WTC11 (cell line): Measurements from ENCODE around the gene PARD3B. TPM values are rescaled to one million over a fixed set of nuclear protein-coding genes. Genes with fewer than 3 reads are reported as not detected.

Source experiments
- ATAC-seq: fragments of 200-7000 bp; cut with Tn5 transposase; 2 replicates; pipeline ENCODE4 v1.10.0; 2021; ENCODE audit warnings: mild to moderate bottlenecking, moderate library complexity
- CTCF ChIA-PET: fragments of 300-600 bp; sonication (Branson Sonifier 250); formaldehyde crosslinking; loops from one replicate; lab custom pipeline; 2021; ENCODE audit warnings: antibody characterized with exemption; lab: Charles Lee
- POLR2A ChIA-PET: fragments of 350-600 bp; sonication (Branson Sonifier 250); formaldehyde crosslinking; loops from one replicate; lab custom pipeline; 2021; ENCODE audit warnings: antibody characterized with exemption; lab: Charles Lee
- DNase-seq: peaks from one replicate; pipeline ENCODE4 v3.0.0; 2021; ENCODE audit warnings: low spot score
- H3K27ac Mint-ChIP-seq: 2 replicates; pipeline ENCODE4 v1.8.0; 2021; ENCODE audit warnings: mixed read lengths
- H3K27me3 Mint-ChIP-seq: 2 replicates; pipeline ENCODE4 v1.8.0; 2021; ENCODE audit warnings: low read depth, mild to moderate bottlenecking, moderate library complexity, mixed read lengths
- H3K36me3 Mint-ChIP-seq: 2 replicates; pipeline ENCODE4 v1.8.0; 2021; ENCODE audit warnings: mixed read lengths
- H3K4me1 Mint-ChIP-seq: 2 replicates; pipeline ENCODE4 v1.8.0; 2022; ENCODE audit warnings: mixed read lengths
- H3K4me3 Mint-ChIP-seq: 2 replicates; pipeline ENCODE4 v1.8.0; 2021; ENCODE audit warnings: mild to moderate bottlenecking, moderate library complexity, mixed read lengths
- H3K9me3 Mint-ChIP-seq: 2 replicates; pipeline ENCODE4 v1.8.0; 2021; ENCODE audit warnings: mixed read lengths
- CREB1 ChIP-seq: sonication (generic); formaldehyde crosslinking; IDR thresholded peaks from 2 replicates; pipeline ENCODE4 v1.8.0; 2023; ENCODE audit warnings: mild to moderate bottlenecking, missing genetic modification reagents
- CREM ChIP-seq: sonication (generic); formaldehyde crosslinking; IDR thresholded peaks from 2 replicates; pipeline ENCODE4 v1.8.1; 2022; ENCODE audit warnings: mild to moderate bottlenecking, missing genetic modification reagents, moderate library complexity
- CTCF ChIP-seq: fragments of 200-600 bp; IDR thresholded peaks from 2 replicates; pipeline ENCODE4 v1.8.0; 2022; ENCODE audit warnings: antibody characterized with exemption
- E2F1 ChIP-seq: sonication (generic); formaldehyde crosslinking; IDR thresholded peaks from 2 replicates; pipeline ENCODE4 v1.8.0; 2022; ENCODE audit warnings: mild to moderate bottlenecking, missing genetic modification reagents
- FOXK1 ChIP-seq: sonication (generic); formaldehyde crosslinking; IDR thresholded peaks from 2 replicates; pipeline ENCODE4 v1.8.0; 2022; ENCODE audit warnings: mild to moderate bottlenecking, moderate library complexity, missing genetic modification reagents
- HMGXB4 ChIP-seq: sonication (generic); formaldehyde crosslinking; IDR thresholded peaks from 2 replicates; pipeline ENCODE4 v1.8.1; 2023; ENCODE audit warnings: mild to moderate bottlenecking, moderate library complexity, missing genetic modification reagents
- JUN ChIP-seq: sonication (generic); formaldehyde crosslinking; IDR thresholded peaks from 2 replicates; pipeline ENCODE4 v1.8.0; 2023; ENCODE audit warnings: mild to moderate bottlenecking, missing genetic modification reagents
- MYBL2 ChIP-seq: sonication (generic); formaldehyde crosslinking; IDR thresholded peaks from 2 replicates; pipeline ENCODE4 v1.8.1; 2023; ENCODE audit warnings: mild to moderate bottlenecking, moderate library complexity, missing genetic modification reagents
- NFE2L1 ChIP-seq: sonication (generic); formaldehyde crosslinking; IDR thresholded peaks from 2 replicates; pipeline ENCODE4 v1.8.1; 2023; ENCODE audit warnings: missing genetic modification reagents
- NR3C1 ChIP-seq: sonication (generic); formaldehyde crosslinking; conservative IDR thresholded peaks from 2 replicates; pipeline ENCODE4 v1.8.1; 2023; ENCODE audit warnings: low read depth, mild to moderate bottlenecking, missing genetic modification reagents
- PRDM15 ChIP-seq: sonication (generic); formaldehyde crosslinking; IDR thresholded peaks from 2 replicates; pipeline ENCODE4 v1.8.0; 2022; ENCODE audit warnings: missing genetic modification reagents
- ZNF121 ChIP-seq: sonication (generic); formaldehyde crosslinking; IDR thresholded peaks from 2 replicates; pipeline ENCODE4 v1.8.0; 2023; ENCODE audit warnings: missing genetic modification reagents
- ZNF232 ChIP-seq: sonication (generic); formaldehyde crosslinking; IDR thresholded peaks from 2 replicates; pipeline ENCODE4 v1.8.0; 2022; ENCODE audit warnings: mild to moderate bottlenecking, missing genetic modification reagents
- ZNF416 ChIP-seq: fragments of 250-450 bp; sonication (Bioruptor Pico); IDR thresholded peaks from 2 replicates; pipeline ENCODE4 v1.9.0; 2021; ENCODE audit warnings: mild to moderate bottlenecking, inconsistent platforms
- total RNA-seq: library from RNA; stranded (reverse); gene quantifications from 3 replicates; pipeline ENCODE4 v1.2.3, GENCODE V29; 2021
- TF ChIP-seq, protein P1 (sequence below): fragments of 250-450 bp; sonication (Bioruptor Pico); IDR thresholded peaks from 2 replicates; pipeline ENCODE4 v1.9.0; 2021; ENCODE audit warnings: mild to moderate bottlenecking, borderline replicate concordance

The PARD3B gene
- total RNA-seq, 1 experiment from 2014 or later: 5.6 TPM

DNA sequence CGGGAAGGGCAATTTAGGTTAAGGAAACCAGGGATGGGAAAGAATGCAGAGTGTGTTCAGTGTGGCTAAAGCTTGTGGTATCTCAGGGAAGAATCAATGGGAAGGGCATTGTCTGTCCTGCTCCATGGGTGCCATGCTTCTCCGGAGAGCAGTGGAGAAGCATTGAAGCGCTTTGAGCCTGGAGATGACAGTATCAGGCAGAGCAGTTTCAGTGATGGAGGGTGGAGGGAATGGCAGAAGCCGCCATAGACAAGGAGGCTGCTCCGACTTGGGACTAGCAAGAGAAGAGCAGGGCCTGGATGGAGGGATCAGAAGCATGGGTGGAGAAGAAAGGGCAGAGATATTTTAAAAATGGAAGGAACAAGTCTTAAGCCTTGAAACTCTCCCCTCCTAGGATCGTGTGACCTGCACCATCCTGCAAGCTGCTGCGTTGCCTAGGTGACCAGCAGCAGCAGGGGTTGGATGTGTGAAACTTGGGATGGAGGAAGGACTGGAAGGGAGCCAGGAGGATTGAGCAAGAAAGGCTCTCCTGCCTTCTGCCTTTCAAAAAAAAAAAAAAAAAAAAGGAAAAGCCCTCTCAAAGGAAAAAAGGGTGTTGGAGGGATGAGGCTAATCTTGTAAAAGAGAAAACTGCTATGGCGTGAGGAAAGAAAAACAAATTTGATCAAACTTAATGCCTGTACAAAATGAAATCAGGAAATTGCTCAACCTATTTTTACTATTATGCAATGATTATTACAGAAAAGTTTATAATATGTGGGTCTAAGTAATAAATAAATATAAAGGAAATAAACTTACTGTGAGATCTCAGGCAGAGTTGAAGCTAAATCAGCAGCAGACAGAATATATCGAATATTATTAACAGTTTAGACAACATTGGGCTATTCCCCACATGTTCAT is 643.2 kb downstream of the PARD3B start:
- Mint-ChIP-seq H3K27ac (no peak overlapping the region), H3K4me1 (peaks cover 8% of the 10 kb centered on the region), H3K9me3 (no peaks in the 10 kb centered on the region), H3K36me3 (no peaks in the 10 kb centered on the region), H3K4me3 (no peak overlapping the region), H3K27me3 (no peaks in the 10 kb centered on the region)
- 0 out of 2 replicates have a peak, but pooled peaks have one; percentile 6 for TF ChIP-seq ZNF121 (CRISPR knock-in tag)
- TF ChIP-seq E2F1: no peak
- no peak for DNase-seq
- ChIA-PET POLR2A (no interaction called here), CTCF (no interaction called here)
- ATAC-seq: peak; percentile 80

GRCh38 chr2:205189301-205189700 is 644.0 kb downstream of the PARD3B start:
- Mint-ChIP-seq H3K4me3 (no peak overlapping the region), H3K9me3 (no peaks in the 10 kb centered on the region), H3K36me3 (no peaks in the 10 kb centered on the region), H3K4me1 (peaks cover 11% of the 10 kb centered on the region), H3K27me3 (no peaks in the 10 kb centered on the region), H3K27ac (no peak overlapping the region)
- POLR2A ChIA-PET: no interaction called here
- no peak for DNase-seq
- ATAC-seq: no peak
- TF ChIP-seq JUN (CRISPR knock-in tag) (no peak), CREB1 (CRISPR knock-in tag) (no peak), CTCF (no peak), HMGXB4 (CRISPR knock-in tag) (no peak), NFE2L1 (no peak), PRDM15 (CRISPR knock-in tag) (no peak), NR3C1 (CRISPR knock-in tag) (no peak), ZNF416 (no peak), FOXK1 (CRISPR knock-in tag) (no peak), MYBL2 (CRISPR knock-in tag) (no peak), E2F1 (no peak), ZNF232 (CRISPR knock-in tag) (no peak), CREM (CRISPR knock-in tag) (no peak)
- TF ChIP-seq, protein P1, sequence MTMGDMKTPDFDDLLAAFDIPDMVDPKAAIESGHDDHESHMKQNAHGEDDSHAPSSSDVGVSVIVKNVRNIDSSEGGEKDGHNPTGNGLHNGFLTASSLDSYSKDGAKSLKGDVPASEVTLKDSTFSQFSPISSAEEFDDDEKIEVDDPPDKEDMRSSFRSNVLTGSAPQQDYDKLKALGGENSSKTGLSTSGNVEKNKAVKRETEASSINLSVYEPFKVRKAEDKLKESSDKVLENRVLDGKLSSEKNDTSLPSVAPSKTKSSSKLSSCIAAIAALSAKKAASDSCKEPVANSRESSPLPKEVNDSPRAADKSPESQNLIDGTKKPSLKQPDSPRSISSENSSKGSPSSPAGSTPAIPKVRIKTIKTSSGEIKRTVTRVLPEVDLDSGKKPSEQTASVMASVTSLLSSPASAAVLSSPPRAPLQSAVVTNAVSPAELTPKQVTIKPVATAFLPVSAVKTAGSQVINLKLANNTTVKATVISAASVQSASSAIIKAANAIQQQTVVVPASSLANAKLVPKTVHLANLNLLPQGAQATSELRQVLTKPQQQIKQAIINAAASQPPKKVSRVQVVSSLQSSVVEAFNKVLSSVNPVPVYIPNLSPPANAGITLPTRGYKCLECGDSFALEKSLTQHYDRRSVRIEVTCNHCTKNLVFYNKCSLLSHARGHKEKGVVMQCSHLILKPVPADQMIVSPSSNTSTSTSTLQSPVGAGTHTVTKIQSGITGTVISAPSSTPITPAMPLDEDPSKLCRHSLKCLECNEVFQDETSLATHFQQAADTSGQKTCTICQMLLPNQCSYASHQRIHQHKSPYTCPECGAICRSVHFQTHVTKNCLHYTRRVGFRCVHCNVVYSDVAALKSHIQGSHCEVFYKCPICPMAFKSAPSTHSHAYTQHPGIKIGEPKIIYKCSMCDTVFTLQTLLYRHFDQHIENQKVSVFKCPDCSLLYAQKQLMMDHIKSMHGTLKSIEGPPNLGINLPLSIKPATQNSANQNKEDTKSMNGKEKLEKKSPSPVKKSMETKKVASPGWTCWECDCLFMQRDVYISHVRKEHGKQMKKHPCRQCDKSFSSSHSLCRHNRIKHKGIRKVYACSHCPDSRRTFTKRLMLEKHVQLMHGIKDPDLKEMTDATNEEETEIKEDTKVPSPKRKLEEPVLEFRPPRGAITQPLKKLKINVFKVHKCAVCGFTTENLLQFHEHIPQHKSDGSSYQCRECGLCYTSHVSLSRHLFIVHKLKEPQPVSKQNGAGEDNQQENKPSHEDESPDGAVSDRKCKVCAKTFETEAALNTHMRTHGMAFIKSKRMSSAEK (CRISPR knock-in tag): no peak
- CTCF ChIA-PET: no interaction called here
